Breast epithelium (tissue), 3 donors: ENCODE measurements around the gene MAPK10.

Source experiments
- POLR2A ChIP-seq: fragments of 450-650 bp; IDR thresholded peaks from one replicate; pipeline ENCODE4 v1.6.1; 2016; ENCODE audit warnings: antibody characterized with exemption, mild to moderate bottlenecking, moderate library complexity
- POLR2AphosphoS5 ChIP-seq, 3 donors: sonication (generic); formaldehyde crosslinking; IDR thresholded peaks; one replicate each; pipeline ENCODE4 v1.6.1; 2017; ENCODE audit warnings: antibody characterized with exemption in 3 of 3
- TF ChIP-seq, protein P1 (sequence below), 3 donors: fragments of 450-650 bp; IDR thresholded peaks; one replicate each; pipeline ENCODE4 v1.5.1; 2016 to 2017; ENCODE audit warnings: antibody characterized with exemption in 3 of 3, mild to moderate bottlenecking in 3 of 3, moderate library complexity in 3 of 3

DNA sequence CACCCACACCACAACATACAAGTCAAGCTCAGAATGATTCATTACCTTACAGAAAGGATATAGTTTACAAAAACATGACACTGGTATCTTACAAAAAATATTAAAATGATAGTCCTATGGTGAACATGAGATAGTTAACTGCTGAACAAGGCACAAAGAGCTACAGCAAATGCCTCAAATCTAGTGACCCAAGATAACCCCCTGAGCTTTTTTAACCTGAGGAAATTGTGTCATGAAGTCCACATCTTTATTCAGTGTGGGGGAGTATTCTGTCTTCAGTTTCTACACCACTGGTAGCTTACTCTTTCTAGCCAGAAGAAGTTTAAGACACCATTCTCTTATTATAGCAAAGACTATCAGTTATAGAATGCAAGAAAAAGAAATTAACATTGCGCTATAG lies 218.7 kb downstream of the MAPK10 start:
- TF ChIP-seq, protein P1, sequence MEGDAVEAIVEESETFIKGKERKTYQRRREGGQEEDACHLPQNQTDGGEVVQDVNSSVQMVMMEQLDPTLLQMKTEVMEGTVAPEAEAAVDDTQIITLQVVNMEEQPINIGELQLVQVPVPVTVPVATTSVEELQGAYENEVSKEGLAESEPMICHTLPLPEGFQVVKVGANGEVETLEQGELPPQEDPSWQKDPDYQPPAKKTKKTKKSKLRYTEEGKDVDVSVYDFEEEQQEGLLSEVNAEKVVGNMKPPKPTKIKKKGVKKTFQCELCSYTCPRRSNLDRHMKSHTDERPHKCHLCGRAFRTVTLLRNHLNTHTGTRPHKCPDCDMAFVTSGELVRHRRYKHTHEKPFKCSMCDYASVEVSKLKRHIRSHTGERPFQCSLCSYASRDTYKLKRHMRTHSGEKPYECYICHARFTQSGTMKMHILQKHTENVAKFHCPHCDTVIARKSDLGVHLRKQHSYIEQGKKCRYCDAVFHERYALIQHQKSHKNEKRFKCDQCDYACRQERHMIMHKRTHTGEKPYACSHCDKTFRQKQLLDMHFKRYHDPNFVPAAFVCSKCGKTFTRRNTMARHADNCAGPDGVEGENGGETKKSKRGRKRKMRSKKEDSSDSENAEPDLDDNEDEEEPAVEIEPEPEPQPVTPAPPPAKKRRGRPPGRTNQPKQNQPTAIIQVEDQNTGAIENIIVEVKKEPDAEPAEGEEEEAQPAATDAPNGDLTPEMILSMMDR (IDR thresholded peaks at IDR 0.05), result no peak
- TF ChIP-seq POLR2A (no peak), POLR2AphosphoS5 (IDR thresholded peaks at IDR 0.05) (no peak)
